Measurements from ENCODE around the gene RFC5.

DNA sequence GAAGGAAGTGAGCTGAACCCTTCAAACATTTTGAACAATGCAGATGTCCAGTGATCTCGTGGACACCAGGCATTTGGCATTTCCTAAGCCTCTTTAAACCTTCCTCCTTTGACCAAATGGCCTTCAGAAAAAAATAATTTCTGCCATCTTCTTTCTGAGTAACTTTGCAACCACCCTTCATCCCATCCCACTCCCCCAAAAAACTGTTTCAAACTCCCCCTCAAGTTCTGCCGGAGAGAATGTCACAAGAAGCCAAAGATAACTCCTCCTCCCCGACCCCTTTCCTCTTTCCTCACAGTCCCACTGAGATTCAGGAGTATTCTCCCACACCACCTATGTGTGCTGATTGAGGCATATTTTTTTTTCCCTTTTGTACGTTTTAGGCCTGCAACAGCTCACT is 49.5 kb upstream of the RFC5 start:
- TF ChIP-seq, protein P1, sequence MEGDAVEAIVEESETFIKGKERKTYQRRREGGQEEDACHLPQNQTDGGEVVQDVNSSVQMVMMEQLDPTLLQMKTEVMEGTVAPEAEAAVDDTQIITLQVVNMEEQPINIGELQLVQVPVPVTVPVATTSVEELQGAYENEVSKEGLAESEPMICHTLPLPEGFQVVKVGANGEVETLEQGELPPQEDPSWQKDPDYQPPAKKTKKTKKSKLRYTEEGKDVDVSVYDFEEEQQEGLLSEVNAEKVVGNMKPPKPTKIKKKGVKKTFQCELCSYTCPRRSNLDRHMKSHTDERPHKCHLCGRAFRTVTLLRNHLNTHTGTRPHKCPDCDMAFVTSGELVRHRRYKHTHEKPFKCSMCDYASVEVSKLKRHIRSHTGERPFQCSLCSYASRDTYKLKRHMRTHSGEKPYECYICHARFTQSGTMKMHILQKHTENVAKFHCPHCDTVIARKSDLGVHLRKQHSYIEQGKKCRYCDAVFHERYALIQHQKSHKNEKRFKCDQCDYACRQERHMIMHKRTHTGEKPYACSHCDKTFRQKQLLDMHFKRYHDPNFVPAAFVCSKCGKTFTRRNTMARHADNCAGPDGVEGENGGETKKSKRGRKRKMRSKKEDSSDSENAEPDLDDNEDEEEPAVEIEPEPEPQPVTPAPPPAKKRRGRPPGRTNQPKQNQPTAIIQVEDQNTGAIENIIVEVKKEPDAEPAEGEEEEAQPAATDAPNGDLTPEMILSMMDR (IDR thresholded peaks at IDR 0.05; ENCODE audit: insufficient read depth, low read length) = no peak
- TF ChIP-seq, protein P2, sequence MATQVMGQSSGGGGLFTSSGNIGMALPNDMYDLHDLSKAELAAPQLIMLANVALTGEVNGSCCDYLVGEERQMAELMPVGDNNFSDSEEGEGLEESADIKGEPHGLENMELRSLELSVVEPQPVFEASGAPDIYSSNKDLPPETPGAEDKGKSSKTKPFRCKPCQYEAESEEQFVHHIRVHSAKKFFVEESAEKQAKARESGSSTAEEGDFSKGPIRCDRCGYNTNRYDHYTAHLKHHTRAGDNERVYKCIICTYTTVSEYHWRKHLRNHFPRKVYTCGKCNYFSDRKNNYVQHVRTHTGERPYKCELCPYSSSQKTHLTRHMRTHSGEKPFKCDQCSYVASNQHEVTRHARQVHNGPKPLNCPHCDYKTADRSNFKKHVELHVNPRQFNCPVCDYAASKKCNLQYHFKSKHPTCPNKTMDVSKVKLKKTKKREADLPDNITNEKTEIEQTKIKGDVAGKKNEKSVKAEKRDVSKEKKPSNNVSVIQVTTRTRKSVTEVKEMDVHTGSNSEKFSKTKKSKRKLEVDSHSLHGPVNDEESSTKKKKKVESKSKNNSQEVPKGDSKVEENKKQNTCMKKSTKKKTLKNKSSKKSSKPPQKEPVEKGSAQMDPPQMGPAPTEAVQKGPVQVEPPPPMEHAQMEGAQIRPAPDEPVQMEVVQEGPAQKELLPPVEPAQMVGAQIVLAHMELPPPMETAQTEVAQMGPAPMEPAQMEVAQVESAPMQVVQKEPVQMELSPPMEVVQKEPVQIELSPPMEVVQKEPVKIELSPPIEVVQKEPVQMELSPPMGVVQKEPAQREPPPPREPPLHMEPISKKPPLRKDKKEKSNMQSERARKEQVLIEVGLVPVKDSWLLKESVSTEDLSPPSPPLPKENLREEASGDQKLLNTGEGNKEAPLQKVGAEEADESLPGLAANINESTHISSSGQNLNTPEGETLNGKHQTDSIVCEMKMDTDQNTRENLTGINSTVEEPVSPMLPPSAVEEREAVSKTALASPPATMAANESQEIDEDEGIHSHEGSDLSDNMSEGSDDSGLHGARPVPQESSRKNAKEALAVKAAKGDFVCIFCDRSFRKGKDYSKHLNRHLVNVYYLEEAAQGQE (IDR thresholded peaks at IDR 0.05; ENCODE audit: insufficient replicate concordance, low read depth) = no peak
- TF ChIP-seq POLR2AphosphoS5 (IDR thresholded peaks at IDR 0.05; ENCODE audit: low read depth) = no peak
- TF ChIP-seq GABPA (IDR thresholded peaks at IDR 0.05; ENCODE audit: low read depth) = no peak
- TF ChIP-seq SPI1 (IDR thresholded peaks at IDR 0.05; ENCODE audit: borderline replicate concordance, low read depth) = no peak

All from HL-60 (cell line).